Activated CD8-positive, alpha-beta T cell treated with anti-CD3 and anti-CD28 coated beads, Interleukin-2, amount 10 ng/mL, durations not matched to agents 7 days and 5 days (primary cell): ENCODE measurements around the gene SCNN1A. TPM values are rescaled to one million over a fixed set of nuclear protein-coding genes. Genes with fewer than 3 reads are reported as not detected.
A peak's percentile ranks its signal among the peaks of the same experiment; 100 is the strongest.

Experiments used
- ATAC-seq: fragments of 150-1000 bp; cut with Tn5 transposase; one replicate; pipeline ENCODE4 v1.10.0; 2021; ENCODE audit warnings: moderate library complexity
- CTCF ChIA-PET: fragments of 350-600 bp; sonication (Branson Sonifier 250); formaldehyde crosslinking; loops from one replicate; lab custom pipeline; 2021; ENCODE audit warnings: antibody characterized with exemption; lab: Charles Lee
- POLR2A ChIA-PET: fragments of 350-600 bp; sonication (Branson Sonifier 250); formaldehyde crosslinking; loops from one replicate; lab custom pipeline; 2021; ENCODE audit warnings: antibody characterized with exemption; lab: Charles Lee
- DNase-seq: peaks from one replicate; pipeline ENCODE4 v3.0.0-alpha.2; 2020
- H3K27ac Mint-ChIP-seq: one replicate; pipeline ENCODE4 v1.8.0; 2021; ENCODE audit warnings: mild to moderate bottlenecking, mixed read lengths
- H3K27me3 Mint-ChIP-seq: one replicate; pipeline ENCODE4 v1.8.0; 2021; ENCODE audit warnings: low read depth, mixed read lengths
- H3K36me3 Mint-ChIP-seq: one replicate; pipeline ENCODE4 v1.8.0; 2021; ENCODE audit warnings: low read depth, mixed read lengths
- H3K4me1 Mint-ChIP-seq: one replicate; pipeline ENCODE4 v1.8.0; 2021; ENCODE audit warnings: low read depth, mixed read lengths
- H3K4me3 Mint-ChIP-seq: one replicate; pipeline ENCODE4 v1.8.0; 2021; ENCODE audit warnings: mild to moderate bottlenecking, mixed read lengths
- H3K9me3 Mint-ChIP-seq: one replicate; pipeline ENCODE4 v1.8.0; 2022; ENCODE audit warnings: mixed read lengths; ENCODE audit not compliant: insufficient read depth
- total RNA-seq, 2 experiments: library from RNA; stranded (reverse); gene quantifications; one replicate each; pipeline ENCODE4 v1.2.3, GENCODE V29; 2021

Gene SCNN1A
- total RNA-seq, 2 experiments from 2014 or later: 0.47 to 1.5 TPM

- ATAC-seq: no peak
- peaks cover 10% of the 10 kb centered on the region for H3K27me3 Mint-ChIP-seq
- H3K4me1 Mint-ChIP-seq: peaks cover 31% of the 10 kb centered on the region
- H3K9me3 Mint-ChIP-seq: no peaks in the 10 kb centered on the region
- no peak overlapping the region for H3K4me3 Mint-ChIP-seq
- ChIA-PET POLR2A (no interaction called here), CTCF (no interaction called here)
- peaks cover 1% of the 10 kb centered on the region for H3K36me3 Mint-ChIP-seq
- no peak for DNase-seq
- H3K27ac Mint-ChIP-seq: peak overlapping the region; percentile 49
Measured at GRCh38 chr12:6314776-6315175, 60.6 kb downstream of the SCNN1A start.

- Mint-ChIP-seq H3K4me1 (peaks cover 18% of the 10 kb centered on the region), H3K27me3 (peaks cover 17% of the 10 kb centered on the region), H3K27ac (no peak overlapping the region), H3K4me3 (no peak overlapping the region), H3K9me3 (no peaks in the 10 kb centered on the region), H3K36me3 (no peaks in the 10 kb centered on the region)
- no peak for DNase-seq
- POLR2A ChIA-PET: no interaction called here
- CTCF ChIA-PET: interaction anchor here (0.6 kb wide), 1 partner anchor 296 kb away, joined by 3 read pairs; no protein-coding TSS in a partner anchor
- no peak for ATAC-seq
Measured at GRCh38 chr12:6313326-6313940, 61.9 kb downstream of the SCNN1A start.

GRCh38 chr12:6312529-6313325 lies 62.6 kb downstream of the SCNN1A start:
- CTCF ChIA-PET: interaction anchor here (0.6 to 0.8 kb wide), 2 partner anchors 11 to 22 kb away, joined by 3 to 4 read pairs; no protein-coding TSS in a partner anchor
- H3K4me3 Mint-ChIP-seq: no peak overlapping the region
- POLR2A ChIA-PET: no interaction called here
- ATAC-seq (no peak), DNase-seq (no peak)
- H3K9me3 Mint-ChIP-seq: no peaks in the 10 kb centered on the region
- H3K36me3 Mint-ChIP-seq: no peaks in the 10 kb centered on the region
- no peak overlapping the region for H3K27ac Mint-ChIP-seq
- peaks cover 10% of the 10 kb centered on the region for H3K4me1 Mint-ChIP-seq
- H3K27me3 Mint-ChIP-seq: peaks cover 19% of the 10 kb centered on the region

- Mint-ChIP-seq H3K27me3 (peaks cover 22% of the 10 kb centered on the region), H3K9me3 (no peaks in the 10 kb centered on the region), H3K4me3 (no peak overlapping the region), H3K27ac (no peak overlapping the region), H3K36me3 (no peaks in the 10 kb centered on the region), H3K4me1 (peaks cover 7% of the 10 kb centered on the region)
- POLR2A ChIA-PET: no interaction called here
- CTCF ChIA-PET: interaction anchor here (0.8 kb wide), 1 partner anchor 11 kb away, joined by 4 read pairs; no protein-coding TSS in a partner anchor
- DNase-seq (no peak), ATAC-seq (no peak)
Measured at GRCh38 chr12:6311822-6312528, 63.4 kb downstream of the SCNN1A start.

GRCh38 chr12:6310771-6311610 lies 64.4 kb downstream of the SCNN1A start:
- POLR2A ChIA-PET: no interaction called here
- DNase-seq: no peak
- peaks cover 7% of the 10 kb centered on the region for H3K4me1 Mint-ChIP-seq
- H3K9me3 Mint-ChIP-seq: no peaks in the 10 kb centered on the region
- no peak for ATAC-seq
- H3K36me3 Mint-ChIP-seq: no peaks in the 10 kb centered on the region
- H3K4me3 Mint-ChIP-seq: no peak overlapping the region
- peaks cover 22% of the 10 kb centered on the region for H3K27me3 Mint-ChIP-seq
- CTCF ChIA-PET: no interaction called here
- H3K27ac Mint-ChIP-seq: no peak overlapping the region

- POLR2A ChIA-PET: no interaction called here
- Mint-ChIP-seq H3K36me3 (no peaks in the 10 kb centered on the region), H3K4me1 (peaks cover under 1% of the 10 kb centered on the region), H3K9me3 (no peaks in the 10 kb centered on the region), H3K27ac (no peak overlapping the region), H3K27me3 (peaks cover 34% of the 10 kb centered on the region), H3K4me3 (no peak overlapping the region)
- no peak for DNase-seq
- ATAC-seq: no peak
- CTCF ChIA-PET: interaction anchor here (1.3 kb wide), 1 partner anchor 158 kb away, joined by 3 read pairs; no protein-coding TSS in a partner anchor
Measured at GRCh38 chr12:6307529-6307928, 67.8 kb downstream of the SCNN1A start.

GRCh38 chr12:6306599-6307220 lies 68.7 kb downstream of the SCNN1A start:
- CTCF ChIA-PET: interaction anchor here (1.5 kb wide), 1 partner anchor 17 kb away, joined by 5 read pairs; no protein-coding TSS in a partner anchor

GRCh38 chr12:6306151-6306550 lies 69.2 kb downstream of the SCNN1A start:
- peaks cover 32% of the 10 kb centered on the region for H3K27me3 Mint-ChIP-seq
- ChIA-PET CTCF (interaction anchor here (1.5 kb wide), 1 partner anchor 17 kb away, joined by 5 read pairs; no protein-coding TSS in a partner anchor), POLR2A (no interaction called here)
- DNase-seq: no peak
- no peaks in the 10 kb centered on the region for H3K36me3 Mint-ChIP-seq
- H3K4me3 Mint-ChIP-seq: no peak overlapping the region
- no peaks in the 10 kb centered on the region for H3K4me1 Mint-ChIP-seq
- H3K9me3 Mint-ChIP-seq: no peaks in the 10 kb centered on the region
- ATAC-seq: no peak
- H3K27ac Mint-ChIP-seq: no peak overlapping the region

More at GRCh38 chr12:6306599-6307220, 68.7 kb downstream of the SCNN1A start:
- ATAC-seq (no peak), DNase-seq (no peak)
- H3K4me1 Mint-ChIP-seq: no peaks in the 10 kb centered on the region
- H3K9me3 Mint-ChIP-seq: no peaks in the 10 kb centered on the region
- no peak overlapping the region for H3K4me3 Mint-ChIP-seq
- H3K27me3 Mint-ChIP-seq: peaks cover 34% of the 10 kb centered on the region
- POLR2A ChIA-PET: no interaction called here
- no peaks in the 10 kb centered on the region for H3K36me3 Mint-ChIP-seq
- H3K27ac Mint-ChIP-seq: no peak overlapping the region

GRCh38 chr12:6303071-6303470 lies 72.3 kb downstream of the SCNN1A start:
- Mint-ChIP-seq H3K27ac (no peak overlapping the region), H3K4me3 (no peak overlapping the region), H3K27me3 (peaks cover 23% of the 10 kb centered on the region), H3K4me1 (no peaks in the 10 kb centered on the region), H3K36me3 (no peaks in the 10 kb centered on the region), H3K9me3 (no peaks in the 10 kb centered on the region)
- ChIA-PET CTCF (no interaction called here), POLR2A (no interaction called here)
- DNase-seq (no peak), ATAC-seq (no peak)

- no peaks in the 10 kb centered on the region for H3K36me3 Mint-ChIP-seq
- peaks cover 20% of the 10 kb centered on the region for H3K27me3 Mint-ChIP-seq
- H3K4me3 Mint-ChIP-seq: no peak overlapping the region
- POLR2A ChIA-PET: no interaction called here
- H3K27ac Mint-ChIP-seq: no peak overlapping the region
- no peaks in the 10 kb centered on the region for H3K9me3 Mint-ChIP-seq
- DNase-seq: no peak
- CTCF ChIA-PET: interaction anchor here (1.0 kb wide), 1 partner anchor 19 kb away, joined by 4 read pairs; no protein-coding TSS in a partner anchor
- H3K4me1 Mint-ChIP-seq: no peaks in the 10 kb centered on the region
- ATAC-seq: no peak
Measured at GRCh38 chr12:6302621-6303020, 72.7 kb downstream of the SCNN1A start.

- Mint-ChIP-seq H3K4me3 (no peak overlapping the region), H3K36me3 (no peaks in the 10 kb centered on the region), H3K4me1 (no peaks in the 10 kb centered on the region), H3K27ac (no peak overlapping the region), H3K9me3 (no peaks in the 10 kb centered on the region), H3K27me3 (peaks cover 19% of the 10 kb centered on the region)
- DNase-seq (no peak), ATAC-seq (no peak)
- ChIA-PET CTCF (interaction anchor here (1.0 kb wide), 1 partner anchor 18 kb away, joined by 4 read pairs; no protein-coding TSS in a partner anchor), POLR2A (no interaction called here)
Measured at GRCh38 chr12:6301721-6302120, 73.6 kb downstream of the SCNN1A start.
